IPS DF 6.9 (cell line): ENCODE results near the gene ANKRD28.

Experiments used
- DNase-seq: peaks from one replicate; pipeline ENCODE4 v3.0.0-alpha.2; 2013; ENCODE audit warnings: low read depth, low spot score
- H3K27ac ChIP-seq: one replicate; pipeline ENCODE4 v1.5.1; 2013; ENCODE audit warnings: low read length, control low read depth
- H3K27me3 ChIP-seq: 2 replicates; pipeline ENCODE4 v1.6.1; 2013; ENCODE audit warnings: mild to moderate bottlenecking, low read length; ENCODE audit not compliant: control insufficient read depth, insufficient read depth
- H3K36me3 ChIP-seq: 2 replicates; pipeline ENCODE4 v1.6.1; 2013; ENCODE audit warnings: low read length; ENCODE audit not compliant: control insufficient read depth, insufficient read depth
- H3K4me1 ChIP-seq: 2 replicates; pipeline ENCODE4 v1.6.1; 2013; ENCODE audit warnings: low read length; ENCODE audit not compliant: control insufficient read depth, insufficient read depth
- H3K4me3 ChIP-seq: 2 replicates; pipeline ENCODE4 v1.5.1; 2013; ENCODE audit warnings: mild to moderate bottlenecking, low read length
- H3K9me3 ChIP-seq: 2 replicates; pipeline ENCODE4 v1.6.1; 2013; ENCODE audit warnings: low read length, inconsistent platforms; ENCODE audit not compliant: control insufficient read depth, insufficient read depth
- WGBS: extraction: QIAGEN DNeasy Blood & Tissue Kit; methylation state at CpG from one replicate; pipeline ENCODE4 v1.1.7; 2013; ENCODE audit warnings: mixed read lengths, missing lambda C conversion rate; ENCODE audit not compliant: insufficient read length, insufficient coverage; 5-methylcytosine and 5-hydroxymethylcytosine counted together

The ANKRD28 gene

GRCh38 chr3:15654891-15655290, 142.9 kb downstream of the ANKRD28 start:
- Histone ChIP-seq H3K4me1 (no peaks in the 10 kb centered on the region), H3K9me3 (peaks cover 3% of the 10 kb centered on the region; the same call in 1 of the 2 replicates), H3K36me3 (no peaks in the 10 kb centered on the region), H3K27ac (no peak overlapping the region), H3K4me3 (no peak overlapping the region), H3K27me3 (no peaks in the 10 kb centered on the region)
- DNase-seq, result no peak
- WGBS, result 100% methylated on average over 1 of the region's 9 CpGs

GRCh38 chr3:15654127-15654526, 143.7 kb downstream of the ANKRD28 start:
- H3K36me3 ChIP-seq, result no peaks in the 10 kb centered on the region
- peaks cover 3% of the 10 kb centered on the region; the same call in 1 of the 2 replicates for H3K9me3 ChIP-seq
- no peaks in the 10 kb centered on the region for H3K4me1 ChIP-seq
- no peak overlapping the region for H3K27ac ChIP-seq
- H3K4me3 ChIP-seq, result no peak overlapping the region
- H3K27me3 ChIP-seq, result no peaks in the 10 kb centered on the region
- DNase-seq, result no peak

GRCh38 chr3:15653321-15653720, 144.5 kb downstream of the ANKRD28 start:
- Histone ChIP-seq H3K36me3 (no peaks in the 10 kb centered on the region), H3K27me3 (no peaks in the 10 kb centered on the region), H3K27ac (no peak overlapping the region), H3K4me1 (no peaks in the 10 kb centered on the region), H3K9me3 (peaks cover 3% of the 10 kb centered on the region; the same call in 1 of the 2 replicates), H3K4me3 (no peak overlapping the region)
- no peak for DNase-seq
- no CpG with 5 or more reads among the region's 3 CpGs for WGBS

- H3K9me3 ChIP-seq, result peaks cover 2% of the 10 kb centered on the region; the same call in 1 of the 2 replicates
- no peaks in the 10 kb centered on the region for H3K27me3 ChIP-seq
- WGBS, result no CpG with 5 or more reads among the region's 8 CpGs
- no peak for DNase-seq
- no peak overlapping the region for H3K27ac ChIP-seq
- no peak overlapping the region for H3K4me3 ChIP-seq
- H3K4me1 ChIP-seq, result no peaks in the 10 kb centered on the region; the same call in 1 of the 2 replicates
- no peaks in the 10 kb centered on the region for H3K36me3 ChIP-seq
Measured at GRCh38 chr3:15651396-15651795, 146.4 kb downstream of the ANKRD28 start.

GRCh38 chr3:15649858-15650257, 147.9 kb downstream of the ANKRD28 start:
- no peak for DNase-seq
- H3K36me3 ChIP-seq, result no peaks in the 10 kb centered on the region
- H3K27me3 ChIP-seq, result no peaks in the 10 kb centered on the region
- no peak overlapping the region for H3K4me3 ChIP-seq
- no peaks in the 10 kb centered on the region; the same call in 1 of the 2 replicates for H3K4me1 ChIP-seq
- no CpG with 5 or more reads among the region's 5 CpGs for WGBS
- no peaks in the 10 kb centered on the region for H3K9me3 ChIP-seq
- no peak overlapping the region for H3K27ac ChIP-seq

- Histone ChIP-seq H3K27me3 (no peaks in the 10 kb centered on the region), H3K4me1 (no peaks in the 10 kb centered on the region; the same call in 1 of the 2 replicates), H3K27ac (no peak overlapping the region), H3K4me3 (no peak overlapping the region), H3K36me3 (no peaks in the 10 kb centered on the region), H3K9me3 (no peaks in the 10 kb centered on the region)
- DNase-seq, result no peak
- no CpG with 5 or more reads among the region's 3 CpGs for WGBS
Measured at GRCh38 chr3:15649341-15649740, 148.4 kb downstream of the ANKRD28 start.

GRCh38 chr3:15647611-15648167, 150.1 kb downstream of the ANKRD28 start:
- no peak overlapping the region for H3K4me3 ChIP-seq
- H3K27me3 ChIP-seq, result no peaks in the 10 kb centered on the region
- H3K27ac ChIP-seq, result no peak overlapping the region
- DNase-seq, result no peak
- H3K36me3 ChIP-seq, result no peaks in the 10 kb centered on the region
- no CpG with 5 or more reads among the region's 4 CpGs for WGBS
- H3K9me3 ChIP-seq, result no peaks in the 10 kb centered on the region
- no peaks in the 10 kb centered on the region; the same call in 1 of the 2 replicates for H3K4me1 ChIP-seq

GRCh38 chr3:15646851-15647511, 150.8 kb downstream of the ANKRD28 start:
- WGBS, result no CpG with 5 or more reads among the region's 13 CpGs
- H3K27ac ChIP-seq, result no peak overlapping the region
- H3K27me3 ChIP-seq, result no peaks in the 10 kb centered on the region
- no peak for DNase-seq
- no peak overlapping the region for H3K4me3 ChIP-seq
- no peaks in the 10 kb centered on the region; the same call in 1 of the 2 replicates for H3K4me1 ChIP-seq
- no peaks in the 10 kb centered on the region for H3K36me3 ChIP-seq
- no peaks in the 10 kb centered on the region for H3K9me3 ChIP-seq

GRCh38 chr3:15645740-15646501, 151.9 kb downstream of the ANKRD28 start:
- no peak for DNase-seq
- H3K36me3 ChIP-seq, result no peaks in the 10 kb centered on the region
- no peaks in the 10 kb centered on the region; the same call in 1 of the 2 replicates for H3K4me1 ChIP-seq
- no peaks in the 10 kb centered on the region for H3K9me3 ChIP-seq
- WGBS, result no CpG with 5 or more reads among the region's 18 CpGs
- H3K4me3 ChIP-seq, result no peak overlapping the region
- H3K27me3 ChIP-seq, result no peaks in the 10 kb centered on the region
- no peak overlapping the region for H3K27ac ChIP-seq

- Histone ChIP-seq H3K4me3 (no peak overlapping the region), H3K27ac (no peak overlapping the region), H3K27me3 (no peaks in the 10 kb centered on the region), H3K4me1 (no peaks in the 10 kb centered on the region; the same call in 1 of the 2 replicates), H3K36me3 (no peaks in the 10 kb centered on the region), H3K9me3 (no peaks in the 10 kb centered on the region)
- no peak for DNase-seq
- WGBS, result no CpG with 5 or more reads among the region's 6 CpGs
Measured at GRCh38 chr3:15645246-15645645, 152.5 kb downstream of the ANKRD28 start.
